Measurements from ENCODE around the gene PDHX. TPM values are rescaled to one million over a fixed set of nuclear protein-coding genes. Genes with fewer than 3 reads are reported as not detected.

PDHX gene
- total RNA-seq, 1 donor from 2014 or later, result 40.3 TPM

- no peaks in the 10 kb centered on the region for H3K4me1 Mint-ChIP-seq (ENCODE audit: unreplicated experiment)
- H3K9me3 Mint-ChIP-seq, result no peaks in the 10 kb centered on the region
- no peaks in the 10 kb centered on the region for H3K27me3 Mint-ChIP-seq
- no peak for TF ChIP-seq CTCF (conservative IDR thresholded peaks at IDR 0.05)
- no peak overlapping the region for H3K27ac Mint-ChIP-seq
- no peak overlapping the region for H3K4me3 Mint-ChIP-seq
- peaks cover 34% of the 10 kb centered on the region for H3K36me3 Mint-ChIP-seq
- no peak for DNase-seq (ENCODE audit: extremely low spot score, unreplicated experiment)
Observed at GRCh38 chr11:34941688-34942087, 25.3 kb downstream of the PDHX start.

GRCh38 chr11:34944692-34945091 lies 28.3 kb downstream of the PDHX start:
- no peaks in the 10 kb centered on the region for H3K4me1 Mint-ChIP-seq (ENCODE audit: unreplicated experiment)
- peaks cover 35% of the 10 kb centered on the region for H3K36me3 Mint-ChIP-seq
- TF ChIP-seq CTCF (conservative IDR thresholded peaks at IDR 0.05), result no peak
- no peaks in the 10 kb centered on the region for H3K27me3 Mint-ChIP-seq
- no peaks in the 10 kb centered on the region for H3K9me3 Mint-ChIP-seq
- no peak for DNase-seq (ENCODE audit: extremely low spot score, unreplicated experiment)
- no peak overlapping the region for H3K4me3 Mint-ChIP-seq
- no peak overlapping the region for H3K27ac Mint-ChIP-seq

- TF ChIP-seq CTCF (conservative IDR thresholded peaks at IDR 0.05), result no peak
- H3K36me3 Mint-ChIP-seq, result peaks cover 25% of the 10 kb centered on the region
- DNase-seq (ENCODE audit: extremely low spot score, unreplicated experiment), result no peak
Observed at GRCh38 chr11:34948696-34949095, 32.3 kb downstream of the PDHX start.

GRCh38 chr11:34953955-34954354 lies 37.5 kb downstream of the PDHX start:
- no peak overlapping the region for H3K4me3 Mint-ChIP-seq
- H3K4me1 Mint-ChIP-seq (ENCODE audit: unreplicated experiment), result no peaks in the 10 kb centered on the region
- H3K36me3 Mint-ChIP-seq, result peaks cover 10% of the 10 kb centered on the region
- TF ChIP-seq CTCF (conservative IDR thresholded peaks at IDR 0.05), result no peak
- no peak for DNase-seq (ENCODE audit: extremely low spot score, unreplicated experiment)
- H3K27me3 Mint-ChIP-seq, result no peaks in the 10 kb centered on the region
- H3K9me3 Mint-ChIP-seq, result no peaks in the 10 kb centered on the region
- H3K27ac Mint-ChIP-seq, result no peak overlapping the region

More at GRCh38 chr11:34948696-34949095, 32.3 kb downstream of the PDHX start:
- no peak overlapping the region for H3K27ac Mint-ChIP-seq
- no peak overlapping the region for H3K4me3 Mint-ChIP-seq
- H3K27me3 Mint-ChIP-seq, result no peaks in the 10 kb centered on the region
- H3K9me3 Mint-ChIP-seq, result no peaks in the 10 kb centered on the region
- H3K4me1 Mint-ChIP-seq (ENCODE audit: unreplicated experiment), result no peaks in the 10 kb centered on the region

GRCh38 chr11:34957206-34957605 lies 40.8 kb downstream of the PDHX start:
- H3K27me3 Mint-ChIP-seq, result no peaks in the 10 kb centered on the region
- no peaks in the 10 kb centered on the region for H3K4me1 Mint-ChIP-seq (ENCODE audit: unreplicated experiment)
- TF ChIP-seq CTCF (conservative IDR thresholded peaks at IDR 0.05), result no peak
- H3K27ac Mint-ChIP-seq, result no peak overlapping the region
- H3K9me3 Mint-ChIP-seq, result no peaks in the 10 kb centered on the region
- peaks cover 18% of the 10 kb centered on the region for H3K36me3 Mint-ChIP-seq
- H3K4me3 Mint-ChIP-seq, result no peak overlapping the region
- DNase-seq (ENCODE audit: extremely low spot score, unreplicated experiment), result no peak

- no peak for DNase-seq (ENCODE audit: extremely low spot score, unreplicated experiment)
- no peak overlapping the region for H3K27ac Mint-ChIP-seq
- no peaks in the 10 kb centered on the region for H3K9me3 Mint-ChIP-seq
- no peaks in the 10 kb centered on the region for H3K4me1 Mint-ChIP-seq (ENCODE audit: unreplicated experiment)
- H3K27me3 Mint-ChIP-seq, result no peaks in the 10 kb centered on the region
- H3K4me3 Mint-ChIP-seq, result no peak overlapping the region
- no peak for TF ChIP-seq CTCF (conservative IDR thresholded peaks at IDR 0.05)
- H3K36me3 Mint-ChIP-seq, result peaks cover 21% of the 10 kb centered on the region
Observed at GRCh38 chr11:34957606-34958005, 41.2 kb downstream of the PDHX start.
